ENCODE measurements around the gene ANGPTL7.

Gene ANGPTL7

DNA sequence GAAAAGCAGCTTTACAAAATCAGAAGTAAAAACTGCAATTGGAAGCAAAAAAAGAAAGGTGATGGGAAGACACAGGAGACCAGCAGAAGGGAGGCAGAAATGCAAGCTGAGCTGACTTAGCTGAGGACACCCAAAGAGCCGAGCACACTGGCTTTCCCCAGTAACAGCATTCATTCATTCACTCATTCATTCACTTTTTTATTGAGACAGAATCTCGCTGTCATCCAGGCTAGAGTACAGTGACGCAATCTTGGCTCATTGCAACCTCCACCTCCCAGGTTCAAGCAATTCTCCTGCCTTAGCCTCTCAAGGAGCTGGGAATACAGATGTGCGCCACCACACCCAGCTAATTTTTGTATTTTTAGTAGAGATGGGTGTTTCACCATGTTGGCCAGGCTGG, 8.2 kb downstream of the ANGPTL7 start:
- TF ChIP-seq PAX5 (IDR thresholded peaks at IDR 0.05; ENCODE audit: insufficient read depth, low read length, severe bottlenecking) (no peak), POLR2A (IDR thresholded peaks at IDR 0.05; ENCODE audit: low read depth, low read length) (no peak), POLR2AphosphoS5 (IDR thresholded peaks at IDR 0.05; ENCODE audit: low read depth, low read length) (no peak), SPI1 (IDR thresholded peaks at IDR 0.05; ENCODE audit: low read depth, low read length) (no peak), TAF1 (IDR thresholded peaks at IDR 0.05; ENCODE audit: low read depth, low read length) (no peak), POU2F2 (IDR thresholded peaks at IDR 0.05; ENCODE audit: low read depth, low read length) (no peak)
- FAIRE-seq (no peak), DNase-seq (ENCODE audit: insufficient read length, low spot score) (no peak)

- no peak for TF ChIP-seq SPI1 (IDR thresholded peaks at IDR 0.05; ENCODE audit: low read depth, low read length)
- TF ChIP-seq POLR2AphosphoS5 (IDR thresholded peaks at IDR 0.05; ENCODE audit: low read depth, low read length) = no peak
- TF ChIP-seq POLR2A (IDR thresholded peaks at IDR 0.05; ENCODE audit: low read depth, low read length) = no peak
- no peak for TF ChIP-seq TAF1 (IDR thresholded peaks at IDR 0.05; ENCODE audit: low read depth, low read length)
- TF ChIP-seq PAX5 (IDR thresholded peaks at IDR 0.05; ENCODE audit: insufficient read depth, low read length, severe bottlenecking) = no peak
- TF ChIP-seq POU2F2 (IDR thresholded peaks at IDR 0.05; ENCODE audit: low read depth, low read length) = no peak
- FAIRE-seq (no peak), DNase-seq (ENCODE audit: insufficient read length, low spot score) (no peak)
Observed at GRCh38 chr1:11198257-11198656, 9.1 kb downstream of the ANGPTL7 start.

DNA sequence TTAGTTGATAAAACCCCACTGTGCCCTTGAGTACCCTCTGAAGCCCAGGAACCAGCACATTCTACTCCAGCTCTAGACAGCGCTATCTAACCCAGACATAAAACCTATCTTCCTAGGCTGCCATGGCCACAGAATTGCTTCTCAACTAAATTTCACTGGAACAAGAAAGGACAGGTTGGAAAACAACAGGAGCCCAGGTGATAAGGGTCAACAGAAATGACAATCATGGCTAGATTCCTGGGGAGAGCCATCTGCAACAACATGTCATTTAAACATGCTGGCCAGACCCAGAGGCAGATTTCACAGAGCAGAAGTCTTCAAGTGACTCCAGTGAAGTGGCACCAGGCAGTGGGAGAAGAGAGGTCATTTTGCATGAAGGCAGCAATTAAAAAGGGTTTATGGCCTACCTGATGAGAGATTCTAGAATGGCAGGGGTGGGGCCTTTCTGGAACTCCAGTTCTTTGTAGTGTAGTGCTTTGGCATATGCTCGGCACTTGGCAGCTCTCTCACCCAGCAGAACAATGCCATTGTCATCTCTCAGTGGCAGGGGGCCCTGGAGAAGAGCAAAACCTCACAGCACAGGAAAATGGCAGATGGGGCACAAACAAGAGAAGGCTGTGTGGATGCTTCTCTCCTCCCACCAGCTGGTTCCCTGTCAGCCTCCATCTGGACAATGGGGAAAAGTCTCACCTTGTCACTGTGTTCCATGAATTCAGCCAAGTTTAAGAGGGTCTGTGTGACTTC, 9.9 kb downstream of the ANGPTL7 start:
- no peak for DNase-seq (ENCODE audit: insufficient read length, low spot score)
- TF ChIP-seq POLR2AphosphoS5 (IDR thresholded peaks at IDR 0.05; ENCODE audit: low read depth, low read length) (no peak), POLR2A (IDR thresholded peaks at IDR 0.05; ENCODE audit: low read depth, low read length) (no peak), POU2F2 (IDR thresholded peaks at IDR 0.05; ENCODE audit: low read depth, low read length) (no peak), TAF1 (IDR thresholded peaks at IDR 0.05; ENCODE audit: low read depth, low read length) (no peak), PAX5 (IDR thresholded peaks at IDR 0.05; ENCODE audit: insufficient read depth, low read length, severe bottlenecking) (no peak), SPI1 (IDR thresholded peaks at IDR 0.05; ENCODE audit: low read depth, low read length) (no peak)

GRCh38 chr1:11204396-11205190, 15.4 kb downstream of the ANGPTL7 start:
- FAIRE-seq = no peak
- no peak for TF ChIP-seq POLR2A (IDR thresholded peaks at IDR 0.05; ENCODE audit: low read depth, low read length)
- TF ChIP-seq TAF1 (IDR thresholded peaks at IDR 0.05; ENCODE audit: low read depth, low read length) = no peak
- TF ChIP-seq POLR2AphosphoS5 (IDR thresholded peaks at IDR 0.05; ENCODE audit: low read depth, low read length) = no peak
- TF ChIP-seq POU2F2 (IDR thresholded peaks at IDR 0.05; ENCODE audit: low read depth, low read length) = no peak
- no peak for TF ChIP-seq PAX5 (IDR thresholded peaks at IDR 0.05; ENCODE audit: insufficient read depth, low read length, severe bottlenecking)
- no peak for TF ChIP-seq SPI1 (IDR thresholded peaks at IDR 0.05; ENCODE audit: low read depth, low read length)
- no peak for DNase-seq (ENCODE audit: insufficient read length, low spot score)

More for the DNA sequence above, 9.9 kb downstream of the ANGPTL7 start:
- no peak for FAIRE-seq

DNA sequence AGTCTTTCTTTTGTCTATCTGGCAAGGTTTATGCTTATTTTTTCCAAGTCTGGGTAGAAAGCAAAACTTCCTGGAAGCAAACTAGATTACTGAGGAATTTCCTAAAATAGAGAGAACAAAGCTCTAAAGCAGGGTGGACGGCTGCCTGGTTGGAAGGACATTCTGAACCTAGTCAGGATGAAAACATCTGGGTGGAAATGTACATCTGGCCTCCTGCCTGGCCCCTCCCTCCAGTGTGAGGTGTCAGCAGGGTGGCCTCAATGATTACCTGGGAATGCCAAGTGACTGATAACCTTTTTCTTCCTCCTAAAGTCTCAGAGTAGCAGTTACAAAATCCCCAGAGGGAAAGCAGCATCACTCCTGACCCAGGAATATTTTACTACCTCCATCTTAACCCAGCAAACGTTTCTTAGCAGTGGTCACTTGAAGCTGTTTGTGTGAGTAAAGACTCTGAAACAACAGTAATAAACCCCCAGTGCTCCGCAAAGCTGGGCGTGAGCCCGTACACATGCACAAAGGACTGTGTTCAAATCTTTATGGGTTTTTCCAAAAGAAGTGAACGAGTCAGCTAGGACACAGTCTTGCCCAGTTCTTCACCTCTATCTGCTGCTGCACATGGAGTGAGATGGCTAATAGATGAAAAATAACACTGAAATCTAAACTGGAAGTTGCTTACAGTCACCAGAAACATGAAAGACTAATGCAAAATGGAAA, 18.9 kb downstream of the ANGPTL7 start:
- TF ChIP-seq TAF1 (IDR thresholded peaks at IDR 0.05; ENCODE audit: low read depth, low read length) = no peak
- no peak for TF ChIP-seq POU2F2 (IDR thresholded peaks at IDR 0.05; ENCODE audit: low read depth, low read length)
- no peak for TF ChIP-seq PAX5 (IDR thresholded peaks at IDR 0.05; ENCODE audit: insufficient read depth, low read length, severe bottlenecking)
- TF ChIP-seq POLR2A (IDR thresholded peaks at IDR 0.05; ENCODE audit: low read depth, low read length) = no peak
- TF ChIP-seq SPI1 (IDR thresholded peaks at IDR 0.05; ENCODE audit: low read depth, low read length) = no peak
- TF ChIP-seq POLR2AphosphoS5 (IDR thresholded peaks at IDR 0.05; ENCODE audit: low read depth, low read length) = no peak
- no peak for FAIRE-seq
- DNase-seq (ENCODE audit: insufficient read length, low spot score) = no peak

DNA sequence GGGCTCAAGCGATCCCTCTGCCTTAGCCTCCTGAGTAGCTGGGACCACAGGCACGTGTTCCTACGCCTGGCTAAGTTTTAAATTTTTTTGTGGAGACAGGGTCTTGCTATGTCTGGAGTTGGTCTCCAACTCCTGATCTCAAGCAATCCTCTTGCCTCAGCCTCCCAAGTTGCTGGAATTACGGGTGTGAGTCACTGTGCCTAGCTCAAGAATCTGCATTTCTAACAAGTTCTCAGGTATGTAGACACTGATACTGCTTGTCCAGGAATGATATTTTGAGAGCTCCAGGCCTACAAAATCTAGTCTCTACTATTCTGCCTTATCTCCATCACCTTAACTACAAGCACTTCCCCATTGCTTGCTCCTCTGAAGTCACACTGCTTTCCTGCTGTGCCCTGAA, 22.3 kb downstream of the ANGPTL7 start:
- no peak for FAIRE-seq
- TF ChIP-seq TAF1 (IDR thresholded peaks at IDR 0.05; ENCODE audit: low read depth, low read length) (no peak), SPI1 (IDR thresholded peaks at IDR 0.05; ENCODE audit: low read depth, low read length) (no peak), POLR2A (IDR thresholded peaks at IDR 0.05; ENCODE audit: low read depth, low read length) (no peak), POLR2AphosphoS5 (IDR thresholded peaks at IDR 0.05; ENCODE audit: low read depth, low read length) (no peak), POU2F2 (IDR thresholded peaks at IDR 0.05; ENCODE audit: low read depth, low read length) (no peak), PAX5 (IDR thresholded peaks at IDR 0.05; ENCODE audit: insufficient read depth, low read length, severe bottlenecking) (no peak)
- DNase-seq (ENCODE audit: insufficient read length, low spot score) = no peak

GRCh38 chr1:11211925-11212587, 22.9 kb downstream of the ANGPTL7 start:
- no peak for FAIRE-seq
- TF ChIP-seq SPI1 (IDR thresholded peaks at IDR 0.05; ENCODE audit: low read depth, low read length) = no peak
- no peak for TF ChIP-seq PAX5 (IDR thresholded peaks at IDR 0.05; ENCODE audit: insufficient read depth, low read length, severe bottlenecking)
- TF ChIP-seq POLR2A (IDR thresholded peaks at IDR 0.05; ENCODE audit: low read depth, low read length) = no peak
- TF ChIP-seq POU2F2 (IDR thresholded peaks at IDR 0.05; ENCODE audit: low read depth, low read length) = no peak
- TF ChIP-seq TAF1 (IDR thresholded peaks at IDR 0.05; ENCODE audit: low read depth, low read length) = no peak
- no peak for TF ChIP-seq POLR2AphosphoS5 (IDR thresholded peaks at IDR 0.05; ENCODE audit: low read depth, low read length)
- no peak for DNase-seq (ENCODE audit: insufficient read length, low spot score)

DNA sequence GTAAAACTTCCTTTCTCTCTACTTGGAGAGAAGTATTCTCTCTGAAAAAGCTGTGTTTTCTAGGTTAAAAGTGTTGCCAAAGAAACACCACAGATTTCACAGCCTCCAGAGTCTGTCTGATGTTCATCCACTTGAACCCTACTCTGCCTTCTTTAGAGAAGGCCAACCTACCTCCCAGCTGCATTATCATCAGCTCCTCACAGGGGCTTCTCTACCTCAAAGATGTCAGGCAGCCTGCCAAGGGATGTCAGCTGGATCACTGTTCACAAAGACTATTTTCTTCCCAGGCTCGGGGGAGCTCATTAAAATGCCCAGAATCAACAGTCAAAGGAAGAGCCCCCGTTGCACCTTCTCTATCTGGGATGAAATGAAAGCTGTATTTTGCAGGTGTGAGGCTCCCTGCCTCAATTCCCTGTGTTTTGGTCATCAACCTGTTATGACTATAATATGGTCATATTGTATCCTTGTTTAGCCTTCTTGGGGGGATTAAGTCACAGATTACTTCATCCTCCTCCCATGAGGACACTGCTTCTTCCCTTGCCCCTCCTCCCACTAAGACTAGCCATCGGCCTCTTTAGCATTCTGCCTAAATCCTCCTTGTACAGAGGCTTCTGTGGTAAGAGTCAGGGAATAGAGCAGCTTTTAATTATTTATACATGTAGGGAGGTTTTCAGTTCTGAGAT, 25.7 kb downstream of the ANGPTL7 start:
- FAIRE-seq = no peak
- no peak for DNase-seq (ENCODE audit: insufficient read length, low spot score)
- no peak for TF ChIP-seq SPI1 (IDR thresholded peaks at IDR 0.05; ENCODE audit: low read depth, low read length)
- TF ChIP-seq POU2F2 (IDR thresholded peaks at IDR 0.05; ENCODE audit: low read depth, low read length) = no peak
- TF ChIP-seq POLR2AphosphoS5 (IDR thresholded peaks at IDR 0.05; ENCODE audit: low read depth, low read length) = no peak
- no peak for TF ChIP-seq TAF1 (IDR thresholded peaks at IDR 0.05; ENCODE audit: low read depth, low read length)
- no peak for TF ChIP-seq POLR2A (IDR thresholded peaks at IDR 0.05; ENCODE audit: low read depth, low read length)
- TF ChIP-seq PAX5 (IDR thresholded peaks at IDR 0.05; ENCODE audit: insufficient read depth, low read length, severe bottlenecking) = no peak

Measured in GM12891 (cell line).